IMR-90 (cell line): ENCODE data around the gene ACAD9. TPM values are rescaled to one million over a fixed set of nuclear protein-coding genes. Genes with fewer than 3 reads are reported as not detected.

Experiments used
- ATAC-seq: fragments of 200-7000 bp; cut with Tn5 transposase; 2 replicates; pipeline ENCODE4 v1.9.1; 2020; ENCODE audit warnings: low read depth, mild to moderate bottlenecking, moderate library complexity
- BruUV-seq: library from RNA; stranded (reverse); fragments of 400-500 nt; replicated peaks from 2 replicates; lab custom pipeline; 2021; lab: Mats Ljungman, UMichigan
- CTCF ChIA-PET: fragments of 300-600 bp; formaldehyde crosslinking; extraction: SDS; loops from one replicate; lab custom pipeline; 2021; ENCODE audit warnings: antibody characterized with exemption; lab: Yijun Ruan, JAX
- POLR2A ChIA-PET: fragments of 300-600 bp; sonication (Branson Sonifier 250); formaldehyde crosslinking; loops from one replicate; lab custom pipeline; 2022; ENCODE audit warnings: antibody characterized with exemption; ENCODE audit not compliant: unreplicated experiment; lab: Charles Lee
- DNase-seq: peaks from one replicate; pipeline ENCODE4 v3.0.0; 2013
- H2AFZ ChIP-seq: replicated peaks from 2 replicates; pipeline ENCODE3; 2013; ENCODE audit warnings: low read length, mild to moderate bottlenecking; ENCODE audit not compliant: poor library complexity
- H2AK5ac ChIP-seq: 2 replicates; pipeline ENCODE4 v1.6.1; 2013; ENCODE audit warnings: low read depth, low read length, inconsistent platforms
- H2AK9ac ChIP-seq: replicated peaks from 2 replicates; pipeline ENCODE3; 2013; ENCODE audit warnings: mild to moderate bottlenecking, low read depth, low read length, moderate library complexity; ENCODE audit not compliant: poor library complexity
- H2BK120ac ChIP-seq: 2 replicates; pipeline ENCODE4 v1.6.1; 2013; ENCODE audit warnings: low read depth, low read length, inconsistent platforms
- H2BK15ac ChIP-seq: 3 replicates; pipeline ENCODE4 v1.6.1; 2013; ENCODE audit warnings: low read depth, low read length, inconsistent platforms
- H2BK20ac ChIP-seq: 2 replicates; pipeline ENCODE4 v1.6.1; 2013; ENCODE audit warnings: low read depth, mild to moderate bottlenecking, inconsistent platforms, low read length, moderate library complexity
- H2BK5ac ChIP-seq: 2 replicates; pipeline ENCODE4 v1.6.1; 2013; ENCODE audit warnings: mild to moderate bottlenecking, low read depth, low read length, inconsistent platforms; ENCODE audit not compliant: poor library complexity, severe bottlenecking
- H3K14ac ChIP-seq: replicated peaks from 2 replicates; pipeline ENCODE4 v1.6.1; 2013; ENCODE audit warnings: low read depth, low read length, inconsistent platforms
- H3K18ac ChIP-seq: 2 replicates; pipeline ENCODE4 v1.6.1; 2013; ENCODE audit warnings: low read depth, low read length, control low read depth
- H3K23ac ChIP-seq: 2 replicates; pipeline ENCODE4 v1.6.1; 2013; ENCODE audit warnings: low read depth, low read length, inconsistent platforms
- H3K27ac ChIP-seq: 2 replicates; pipeline ENCODE4 v1.5.1; 2013; ENCODE audit warnings: mild to moderate bottlenecking, control low read depth, low read length; ENCODE audit not compliant: insufficient read depth
- H3K27me3 ChIP-seq: 2 replicates; pipeline ENCODE4 v1.6.1; 2013; ENCODE audit warnings: low read length; ENCODE audit not compliant: control insufficient read depth, insufficient read depth
- H3K36me3 ChIP-seq: 2 replicates; pipeline ENCODE4 v1.6.1; 2013; ENCODE audit warnings: low read length, mixed read lengths; ENCODE audit not compliant: control insufficient read depth, insufficient read depth
- H3K4ac ChIP-seq: 2 replicates; pipeline ENCODE4 v1.6.1; 2013; ENCODE audit warnings: low read depth, low read length, inconsistent platforms
- H3K4me1 ChIP-seq: 2 replicates; pipeline ENCODE4 v1.6.1; 2013; ENCODE audit warnings: low read length, mixed read lengths; ENCODE audit not compliant: control insufficient read depth, insufficient read depth
- H3K4me2 ChIP-seq: 2 replicates; pipeline ENCODE4 v1.6.1; 2013; ENCODE audit warnings: low read depth, mild to moderate bottlenecking, control low read depth, low read length, moderate library complexity
- H3K4me3 ChIP-seq: 2 replicates; pipeline ENCODE4 v1.5.1; 2013; ENCODE audit warnings: low read depth, mild to moderate bottlenecking, control low read depth, low read length, moderate library complexity; ENCODE audit not compliant: insufficient read depth
- H3K56ac ChIP-seq: 2 replicates; pipeline ENCODE4 v1.6.1; 2013; ENCODE audit warnings: low read length, inconsistent platforms; ENCODE audit not compliant: insufficient read depth; ENCODE audit errors: extremely low read depth
- H3K79me1 ChIP-seq, 2 experiments: 2 replicates each; pipeline ENCODE4 v1.6.1; 2013; ENCODE audit warnings: low read length in 2 of 2, inconsistent platforms in 1 of 2, low read depth in 1 of 2
- H3K9ac ChIP-seq: 2 replicates; pipeline ENCODE4 v1.6.1; 2013; ENCODE audit warnings: low read depth, low read length, control low read depth
- H3K9me1 ChIP-seq: 2 replicates; pipeline ENCODE4 v1.6.1; 2013; ENCODE audit warnings: low read length, inconsistent platforms; ENCODE audit not compliant: insufficient read depth
- H3K9me3 ChIP-seq: 2 replicates; pipeline ENCODE4 v1.6.1; 2013; ENCODE audit warnings: low read length; ENCODE audit not compliant: control insufficient read depth, insufficient read depth
- H4K20me1 ChIP-seq: 2 replicates; pipeline ENCODE4 v1.6.1; 2013; ENCODE audit warnings: low read length, inconsistent platforms; ENCODE audit not compliant: insufficient read depth
- H4K5ac ChIP-seq: 2 replicates; pipeline ENCODE4 v1.6.1; 2013; ENCODE audit warnings: mild to moderate bottlenecking, low read depth, low read length, control low read depth
- H4K8ac ChIP-seq, 2 experiments: 2 replicates each; pipeline ENCODE4 v1.6.1; 2013; ENCODE audit warnings: low read depth in 2 of 2, low read length in 2 of 2, control low read depth in 1 of 2, inconsistent platforms in 1 of 2
- H4K91ac ChIP-seq: 2 replicates; pipeline ENCODE4 v1.6.1; 2013; ENCODE audit warnings: low read depth, low read length, inconsistent platforms; ENCODE audit not compliant: insufficient read depth
- BHLHE40 ChIP-seq: fragments of 150-350 bp; IDR thresholded peaks from 2 replicates; pipeline ENCODE4 v1.6.1; 2016; ENCODE audit warnings: mild to moderate bottlenecking, low read depth, low read length
- CHD1 ChIP-seq: IDR thresholded peaks from 2 replicates; pipeline ENCODE4 v1.6.1; 2012; ENCODE audit warnings: low read depth, low read length, improper control_type of control experiment
- MAZ ChIP-seq: IDR thresholded peaks from 2 replicates; pipeline ENCODE4 v1.6.1; 2012; ENCODE audit warnings: low read depth, mild to moderate bottlenecking, low read length, improper control_type of control experiment, moderate library complexity, borderline replicate concordance
- MXI1 ChIP-seq: IDR thresholded peaks from 2 replicates; pipeline ENCODE4 v1.6.1; 2012; ENCODE audit warnings: low read depth, mild to moderate bottlenecking, low read length, moderate library complexity, borderline replicate concordance
- NFE2L2 ChIP-seq: fragments of 150-350 bp; IDR thresholded peaks from 2 replicates; pipeline ENCODE4 v1.6.1; 2016; ENCODE audit warnings: low read depth, mild to moderate bottlenecking, low read length
- RCOR1 ChIP-seq: IDR thresholded peaks from 2 replicates; pipeline ENCODE4 v1.6.1; 2012; ENCODE audit warnings: mild to moderate bottlenecking, low read length, improper control_type of control experiment; ENCODE audit not compliant: insufficient replicate concordance
- RFX5 ChIP-seq: IDR thresholded peaks from 2 replicates; pipeline ENCODE4 v1.8.0; 2012; ENCODE audit warnings: low read depth, mild to moderate bottlenecking, low read length, moderate library complexity
- WGBS, 2 experiments: methylation state at CpG; one replicate each; pipeline versions ENCODE4 v1.1.5 to v1.1.7; 2013; ENCODE audit warnings: missing lambda C conversion rate in 2 of 2; ENCODE audit not compliant: insufficient read length in 1 of 2; ENCODE audit errors: extremely low coverage in 2 of 2; 5-methylcytosine and 5-hydroxymethylcytosine counted together
- dilution Hi-C: fragments of 300-500 bp; cut with HindIII; formaldehyde crosslinking; loops from one replicate; pipeline ENCODE4 v1.14.3; 2018; ENCODE audit warnings: low sequenced_read_pairs; ENCODE audit not compliant: unreplicated experiment
- in situ Hi-C: fragments of 300-500 bp; cut with MboI; formaldehyde crosslinking; loops from 3 replicates; pipeline ENCODE4 v1.14.3; 2019; ENCODE audit warnings: low sequenced_read_pairs, inconsistent platforms, mixed read lengths
- intact Hi-C: fragments of 100-400 bp; cut with micrococcal nuclease; formaldehyde crosslinking; loops from 2 replicates; pipeline ENCODE4 v1.10.0; 2022
- polyA plus RNA-seq, 3 experiments: library from polyadenylated mRNA; depleted of rRNA; stranded (reverse); fragments of >200 nt; gene quantifications; 2 replicates each; pipeline ENCODE4 v1.2.3, GENCODE V29; 2012; ENCODE audit warnings: low replicate concordance in 1 of 3
- total RNA-seq: library from RNA; depleted of rRNA; stranded (reverse); fragments of >200 nt; gene quantifications from 2 replicates; pipeline ENCODE4 v1.2.3, GENCODE V29; 2012
- TF ChIP-seq, protein P1 (sequence below): fragments of 150-350 bp; IDR thresholded peaks from 2 replicates; pipeline ENCODE4 v1.6.1; 2016; ENCODE audit warnings: low read depth, mild to moderate bottlenecking, low read length, moderate library complexity, borderline replicate concordance
- TF ChIP-seq, protein P2 (sequence below): conservative IDR thresholded peaks from 2 replicates; pipeline ENCODE4 v1.5.1; 2012; ENCODE audit warnings: mild to moderate bottlenecking, low read depth, low read length, improper control_type of control experiment
- TF ChIP-seq, protein P3 (sequence below): fragments of 150-350 bp; IDR thresholded peaks from 2 replicates; pipeline ENCODE4 v1.6.1; 2017; ENCODE audit warnings: mild to moderate bottlenecking, antibody characterized with exemption, low read length, low read depth

Gene ACAD9
- total and polyA plus RNA-seq, 2 of the 4 experiments (the other 2 are of a cell fraction), result 31.2 to 41.3 TPM

DNA sequence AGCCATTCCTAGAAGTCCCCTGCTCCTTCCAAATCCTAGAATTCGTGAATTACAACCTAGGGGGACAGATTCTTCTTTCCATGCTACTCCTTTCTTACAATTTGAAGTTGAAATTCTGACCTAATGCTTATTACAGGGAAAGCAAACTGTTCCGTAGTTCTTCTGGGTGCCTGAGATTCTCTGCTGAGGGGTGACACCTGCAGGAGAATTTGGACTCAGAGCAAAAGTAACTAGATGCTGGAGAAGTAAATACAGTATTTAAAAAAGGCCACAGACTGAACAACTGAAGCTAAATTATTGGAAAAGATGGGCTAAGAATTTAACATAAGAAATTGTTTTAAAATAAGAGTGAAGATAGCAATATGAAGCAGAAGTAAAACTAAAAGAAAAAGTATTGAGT lies 37.9 kb downstream of the ACAD9 start:
- no peaks in the 10 kb centered on the region for H3K27me3 ChIP-seq
- no TSS peak for BruUV-seq
- H3K14ac ChIP-seq, result no peak overlapping the region
- H4K20me1 ChIP-seq, result no peaks in the 10 kb centered on the region
- no peak for TF ChIP-seq RCOR1
- TF ChIP-seq, protein P1, sequence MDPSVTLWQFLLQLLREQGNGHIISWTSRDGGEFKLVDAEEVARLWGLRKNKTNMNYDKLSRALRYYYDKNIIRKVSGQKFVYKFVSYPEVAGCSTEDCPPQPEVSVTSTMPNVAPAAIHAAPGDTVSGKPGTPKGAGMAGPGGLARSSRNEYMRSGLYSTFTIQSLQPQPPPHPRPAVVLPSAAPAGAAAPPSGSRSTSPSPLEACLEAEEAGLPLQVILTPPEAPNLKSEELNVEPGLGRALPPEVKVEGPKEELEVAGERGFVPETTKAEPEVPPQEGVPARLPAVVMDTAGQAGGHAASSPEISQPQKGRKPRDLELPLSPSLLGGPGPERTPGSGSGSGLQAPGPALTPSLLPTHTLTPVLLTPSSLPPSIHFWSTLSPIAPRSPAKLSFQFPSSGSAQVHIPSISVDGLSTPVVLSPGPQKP, result no peak
- TF ChIP-seq BHLHE40, result no peak
- no peak for TF ChIP-seq MAZ
- TF ChIP-seq NFE2L2, result no peak
- no peak for TF ChIP-seq CHD1
- TF ChIP-seq, protein P2, sequence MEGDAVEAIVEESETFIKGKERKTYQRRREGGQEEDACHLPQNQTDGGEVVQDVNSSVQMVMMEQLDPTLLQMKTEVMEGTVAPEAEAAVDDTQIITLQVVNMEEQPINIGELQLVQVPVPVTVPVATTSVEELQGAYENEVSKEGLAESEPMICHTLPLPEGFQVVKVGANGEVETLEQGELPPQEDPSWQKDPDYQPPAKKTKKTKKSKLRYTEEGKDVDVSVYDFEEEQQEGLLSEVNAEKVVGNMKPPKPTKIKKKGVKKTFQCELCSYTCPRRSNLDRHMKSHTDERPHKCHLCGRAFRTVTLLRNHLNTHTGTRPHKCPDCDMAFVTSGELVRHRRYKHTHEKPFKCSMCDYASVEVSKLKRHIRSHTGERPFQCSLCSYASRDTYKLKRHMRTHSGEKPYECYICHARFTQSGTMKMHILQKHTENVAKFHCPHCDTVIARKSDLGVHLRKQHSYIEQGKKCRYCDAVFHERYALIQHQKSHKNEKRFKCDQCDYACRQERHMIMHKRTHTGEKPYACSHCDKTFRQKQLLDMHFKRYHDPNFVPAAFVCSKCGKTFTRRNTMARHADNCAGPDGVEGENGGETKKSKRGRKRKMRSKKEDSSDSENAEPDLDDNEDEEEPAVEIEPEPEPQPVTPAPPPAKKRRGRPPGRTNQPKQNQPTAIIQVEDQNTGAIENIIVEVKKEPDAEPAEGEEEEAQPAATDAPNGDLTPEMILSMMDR, result no peak
- TF ChIP-seq MXI1, result no peak
- TF ChIP-seq, protein P3, sequence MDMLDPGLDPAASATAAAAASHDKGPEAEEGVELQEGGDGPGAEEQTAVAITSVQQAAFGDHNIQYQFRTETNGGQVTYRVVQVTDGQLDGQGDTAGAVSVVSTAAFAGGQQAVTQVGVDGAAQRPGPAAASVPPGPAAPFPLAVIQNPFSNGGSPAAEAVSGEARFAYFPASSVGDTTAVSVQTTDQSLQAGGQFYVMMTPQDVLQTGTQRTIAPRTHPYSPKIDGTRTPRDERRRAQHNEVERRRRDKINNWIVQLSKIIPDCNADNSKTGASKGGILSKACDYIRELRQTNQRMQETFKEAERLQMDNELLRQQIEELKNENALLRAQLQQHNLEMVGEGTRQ, result no peak
- TF ChIP-seq RFX5, result no peak
- no peak overlapping the region for H2BK5ac ChIP-seq
- ATAC-seq, result no peak
- peaks cover 14% of the 10 kb centered on the region for H3K9me3 ChIP-seq
- H2BK15ac ChIP-seq, result no peak overlapping the region
- WGBS, 2 experiments, result no CpG with 5 or more reads among the region's 2 CpGs
- H3K4me3 ChIP-seq, result no peak overlapping the region
- dilution Hi-C loops, result no loop called here
- no peak overlapping the region for H4K91ac ChIP-seq
- H3K9ac ChIP-seq, result no peak overlapping the region
- ChIA-PET CTCF (no interaction called here), POLR2A (no interaction called here)
- H2AK5ac ChIP-seq, result no peak overlapping the region
- no peak overlapping the region for H3K27ac ChIP-seq
- in situ Hi-C loops, result no loop called here
- no peak overlapping the region for H2AK9ac ChIP-seq
- H2AFZ ChIP-seq, result no peak overlapping the region
- H2BK20ac ChIP-seq, result no peak overlapping the region
- H3K9me1 ChIP-seq, result no peaks in the 10 kb centered on the region
- no peak overlapping the region for H2BK120ac ChIP-seq
- H4K5ac ChIP-seq, result no peak overlapping the region
- H4K8ac ChIP-seq, result no peak overlapping the region
- H3K4me2 ChIP-seq, result no peak overlapping the region
- intact Hi-C loops, result loop anchor here (2.0 kb wide), 1 partner anchor 16 kb away; no protein-coding TSS in a partner anchor
- no peak overlapping the region for H3K18ac ChIP-seq
- H3K56ac ChIP-seq, result no peak overlapping the region
- H3K79me1 ChIP-seq, result no peaks in the 10 kb centered on the region
- peaks cover 35% of the 10 kb centered on the region for H3K36me3 ChIP-seq
- no peaks in the 10 kb centered on the region for H3K4me1 ChIP-seq
- DNase-seq, result no peak
- no peak overlapping the region for H3K23ac ChIP-seq
- no peak overlapping the region for H3K4ac ChIP-seq
